Bone marrow (tissue), 2 donors: ENCODE data around the gene CLECL1.
"Not testable (repeated sequence)": the region's sequence is repeated elsewhere in the genome, so short reads cannot be mapped to it uniquely, and the experiment has no call there.

ENCODE experiments used
- DNase-seq, 2 donors: peaks; one replicate each; lab custom pipeline; 2025; lab: John Stamatoyannopoulos, UW

Gene CLECL1

DNA sequence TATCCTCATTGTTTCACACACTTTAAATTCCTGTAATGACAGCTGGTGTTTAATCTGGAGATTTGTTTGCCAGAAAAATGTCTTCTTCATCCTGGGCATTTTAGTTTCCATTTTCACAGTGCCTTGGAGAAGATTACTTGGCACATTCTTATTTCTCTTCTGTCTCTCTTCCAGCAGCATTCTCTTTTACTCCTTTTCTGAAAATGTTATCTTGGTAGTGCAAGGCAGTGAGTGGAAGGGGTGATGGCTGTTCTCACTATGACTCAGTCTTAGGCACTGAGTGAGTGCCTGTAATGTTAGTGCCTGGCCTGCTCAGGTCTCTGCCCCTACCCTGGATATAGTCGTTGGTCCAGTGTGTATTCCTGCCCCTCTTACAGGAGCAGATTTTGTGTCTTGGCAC is 13.1 kb downstream of the CLECL1 start:
- DNase-seq: no peak

DNA sequence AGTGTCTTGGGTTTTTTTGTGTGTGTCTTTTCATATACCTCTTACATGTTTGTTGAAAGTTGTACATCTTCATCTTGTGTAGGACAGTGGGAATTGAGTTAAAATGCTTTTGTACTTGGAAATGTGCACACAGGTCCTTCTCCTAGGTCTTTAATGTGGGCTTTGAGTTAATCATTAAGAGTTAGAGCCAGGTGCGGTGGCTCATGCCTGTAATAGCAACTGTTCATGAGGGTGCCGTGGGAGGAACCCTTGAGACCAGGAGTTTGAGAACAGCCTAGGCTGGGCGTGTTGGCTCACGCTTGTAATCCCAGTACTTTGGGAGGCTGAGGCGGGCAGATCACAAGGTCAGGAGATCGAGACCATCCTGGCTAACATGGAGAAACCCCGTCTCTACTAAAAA is 13.9 kb downstream of the CLECL1 start:
- no peak for DNase-seq

DNA sequence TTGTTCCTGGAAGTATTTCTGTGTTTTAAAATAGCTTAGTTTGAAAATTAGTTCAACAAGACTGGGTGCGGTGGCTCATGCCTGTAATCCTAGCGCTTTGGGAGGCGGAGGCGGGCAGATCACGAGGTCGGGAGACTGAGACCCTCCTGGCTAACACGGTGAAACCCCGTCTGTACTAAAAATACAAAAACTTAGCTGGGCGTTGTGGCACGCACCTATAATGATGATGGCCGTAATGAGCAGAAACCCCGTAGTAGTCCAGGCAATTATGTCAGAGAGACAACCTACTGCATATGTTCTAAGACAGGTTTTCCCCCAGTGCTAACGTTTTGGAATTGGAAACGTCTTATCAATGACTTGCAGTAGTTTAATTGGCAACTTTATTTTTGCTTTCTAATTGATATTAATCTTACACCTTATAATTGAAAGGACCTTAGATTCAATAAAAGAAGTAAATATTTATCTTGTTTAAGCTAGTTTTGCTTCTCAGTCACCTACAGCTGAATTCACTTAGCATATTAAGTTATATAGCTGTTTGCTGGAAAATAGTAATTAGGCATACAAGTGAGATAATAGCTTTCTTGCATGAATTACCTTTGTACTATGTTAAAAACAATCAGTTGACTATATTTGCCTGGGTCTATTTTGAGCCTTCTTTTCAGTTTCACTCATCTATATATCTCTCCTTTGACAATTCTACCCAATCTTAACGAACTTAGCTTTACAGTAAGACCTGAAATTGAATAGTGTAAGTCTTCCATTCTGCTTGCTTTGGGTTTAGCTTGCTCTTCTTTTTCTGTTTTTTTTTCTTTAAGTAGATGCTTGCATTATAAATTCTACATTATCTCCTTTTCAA is 15.6 kb downstream of the CLECL1 start:
- no peak for DNase-seq

DNA sequence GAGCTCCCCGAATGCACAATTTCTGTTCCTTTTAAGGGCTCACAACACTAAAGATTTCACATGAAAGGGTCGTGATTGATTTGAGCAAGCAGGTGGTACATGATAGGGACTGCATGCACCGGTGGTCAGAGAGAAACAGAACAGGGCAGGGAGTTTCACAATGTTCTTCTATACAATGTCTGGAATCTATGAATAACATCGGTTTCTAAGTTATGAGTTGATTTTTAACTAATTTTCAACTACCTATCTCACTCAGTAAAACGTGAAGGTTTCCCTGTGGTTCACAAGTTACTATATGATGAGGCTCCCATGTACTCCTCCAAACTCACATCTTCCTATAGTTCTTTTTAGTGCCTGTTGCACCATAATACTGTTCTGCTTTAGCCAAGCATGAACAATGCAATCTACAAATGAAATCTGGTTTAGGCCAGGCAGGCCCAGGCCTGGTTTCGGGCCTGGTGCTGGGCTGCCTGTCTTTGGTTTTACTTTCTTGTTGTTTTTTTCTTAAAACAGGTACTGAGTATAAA is 19.8 kb downstream of the CLECL1 start:
- DNase-seq: not testable (repeated sequence)

DNA sequence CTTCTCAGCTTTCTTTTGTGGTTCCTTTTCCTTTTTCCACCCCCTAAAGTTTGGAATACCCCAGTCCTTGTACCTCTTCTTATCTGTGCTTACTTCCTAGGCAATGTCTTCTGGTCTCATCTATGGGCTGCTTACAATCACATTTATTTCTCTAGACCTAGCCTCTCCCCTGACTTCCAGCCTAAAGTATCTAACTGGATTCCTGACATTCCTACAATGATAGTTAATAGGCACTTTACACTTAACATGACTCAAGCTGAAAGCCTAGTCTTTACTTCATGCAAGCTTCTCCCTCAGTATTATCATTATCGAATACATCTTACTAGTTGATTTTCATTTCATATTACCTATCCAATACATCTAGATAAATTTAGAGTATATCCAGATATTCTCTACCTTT is 21.2 kb downstream of the CLECL1 start:
- no peak for DNase-seq

DNA sequence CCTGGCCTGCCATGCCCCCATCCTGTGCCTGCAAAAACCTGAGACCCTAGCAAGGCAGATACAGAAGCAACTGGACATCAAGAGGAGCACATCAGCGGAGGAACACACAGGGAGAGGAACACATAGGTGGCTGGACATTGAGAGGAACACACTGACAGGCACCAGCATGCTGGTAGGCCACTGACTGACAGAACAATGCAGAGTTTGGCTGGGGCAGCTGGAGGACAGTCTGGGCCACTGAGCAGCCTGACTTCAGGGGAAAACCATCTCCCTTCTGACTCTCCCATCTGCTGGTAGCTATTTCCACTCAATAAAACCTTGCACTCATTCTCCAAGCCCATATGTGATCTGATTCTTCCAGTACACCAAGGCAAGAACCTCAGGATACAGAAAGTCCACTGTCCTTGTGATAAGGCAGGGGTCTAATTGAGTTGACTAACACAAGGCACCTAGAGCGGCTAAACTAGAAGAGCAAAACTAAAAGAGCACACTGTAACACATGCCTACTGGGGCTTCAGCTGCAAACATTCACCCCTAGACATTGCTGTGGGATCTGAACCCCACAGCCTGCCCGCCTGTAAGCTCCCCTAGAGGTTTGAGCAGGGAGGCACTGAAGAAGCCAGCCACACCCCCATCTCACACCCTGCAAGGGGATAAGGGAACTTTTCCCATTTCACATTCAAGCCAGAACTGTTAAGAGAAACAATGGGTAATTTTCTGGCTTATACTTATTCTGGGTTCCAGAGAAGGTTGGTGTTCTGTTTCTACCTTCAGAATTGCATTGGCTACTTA is 22.1 kb downstream of the CLECL1 start:
- DNase-seq: no peak

DNA sequence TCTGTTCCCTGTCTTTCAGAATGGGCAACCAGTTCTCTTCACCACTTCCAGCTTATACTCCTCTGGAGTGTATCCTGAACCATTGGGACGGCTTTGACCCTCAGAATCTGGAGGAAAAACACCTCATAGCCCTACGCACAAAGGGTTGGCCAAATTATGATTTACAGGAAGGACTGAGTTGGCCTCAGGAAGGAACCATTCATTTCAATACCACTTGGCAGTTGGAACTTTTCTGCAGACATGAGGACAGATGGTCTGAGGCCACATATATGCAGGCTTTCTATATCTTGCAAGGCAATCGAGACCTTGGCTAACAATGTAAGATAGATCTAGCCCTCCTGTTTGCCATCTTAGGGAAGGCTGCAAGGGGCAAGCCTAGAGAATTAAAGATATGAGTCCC is 24.0 kb downstream of the CLECL1 start:
- no peak for DNase-seq

DNA sequence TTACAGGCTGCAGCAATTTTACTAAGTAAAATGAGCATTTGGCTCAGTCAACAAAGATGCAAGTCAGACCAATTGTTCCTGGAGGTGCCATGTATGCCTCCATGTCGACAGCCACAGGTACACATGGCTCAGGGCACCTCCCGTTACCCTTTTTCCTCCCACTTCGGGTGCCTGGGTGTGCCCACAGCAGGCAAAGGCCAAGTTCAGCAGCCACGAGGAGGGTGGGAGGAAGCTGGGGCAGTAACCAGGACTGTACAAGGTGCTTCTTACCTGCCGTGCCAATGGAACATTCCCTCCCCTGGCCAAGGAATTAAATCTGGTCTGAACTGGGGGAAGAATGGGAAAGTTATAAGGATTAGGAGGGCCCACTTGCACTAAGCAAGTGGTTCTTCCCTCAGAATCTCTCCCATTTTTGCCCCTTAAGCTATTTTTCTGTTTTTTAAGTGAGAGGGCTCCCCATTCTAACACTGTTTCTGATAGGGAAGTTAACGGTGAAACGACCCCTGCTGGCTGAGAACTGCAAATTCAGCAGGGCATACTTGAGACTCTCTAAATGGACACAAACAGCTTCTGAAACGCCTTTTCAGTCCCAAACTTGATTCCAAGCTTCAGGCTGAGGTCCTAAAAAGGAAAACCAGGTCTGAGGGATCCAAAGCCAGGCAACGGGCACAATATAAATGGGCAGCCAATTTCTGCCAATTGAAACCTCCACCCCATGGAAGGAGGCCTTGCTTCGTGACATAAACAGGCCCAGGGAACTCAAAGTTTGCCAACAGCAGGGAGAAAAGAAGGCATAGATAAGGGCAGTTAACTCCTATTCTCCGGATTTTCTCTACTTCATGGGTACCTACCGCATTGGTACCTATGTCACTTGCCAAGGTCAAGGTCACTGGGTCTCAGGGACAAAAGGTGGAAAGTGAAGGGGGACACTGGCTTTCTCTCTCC is 24.8 kb downstream of the CLECL1 start:
- DNase-seq: peak; percentile 7 to 29

DNA sequence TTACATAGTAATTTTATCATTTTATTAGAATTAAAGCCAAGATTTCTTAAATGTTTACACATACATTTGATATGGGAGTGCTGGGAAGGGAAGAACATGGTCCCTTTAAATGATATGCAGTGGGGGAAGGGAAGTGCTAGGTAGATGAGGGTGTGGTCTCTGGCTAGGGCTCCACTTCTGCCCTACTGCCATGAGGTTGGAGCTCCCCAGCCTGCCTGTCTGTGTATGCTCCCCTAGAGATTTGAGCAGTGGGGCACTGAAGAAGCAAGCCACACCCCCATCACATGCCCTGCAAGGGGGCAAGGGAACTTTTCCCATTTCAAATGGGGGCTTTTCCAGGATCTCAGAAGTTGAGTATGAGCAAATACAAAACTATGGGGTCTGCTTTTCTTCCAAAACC is 25.5 kb downstream of the CLECL1 start:
- no peak for DNase-seq

DNA sequence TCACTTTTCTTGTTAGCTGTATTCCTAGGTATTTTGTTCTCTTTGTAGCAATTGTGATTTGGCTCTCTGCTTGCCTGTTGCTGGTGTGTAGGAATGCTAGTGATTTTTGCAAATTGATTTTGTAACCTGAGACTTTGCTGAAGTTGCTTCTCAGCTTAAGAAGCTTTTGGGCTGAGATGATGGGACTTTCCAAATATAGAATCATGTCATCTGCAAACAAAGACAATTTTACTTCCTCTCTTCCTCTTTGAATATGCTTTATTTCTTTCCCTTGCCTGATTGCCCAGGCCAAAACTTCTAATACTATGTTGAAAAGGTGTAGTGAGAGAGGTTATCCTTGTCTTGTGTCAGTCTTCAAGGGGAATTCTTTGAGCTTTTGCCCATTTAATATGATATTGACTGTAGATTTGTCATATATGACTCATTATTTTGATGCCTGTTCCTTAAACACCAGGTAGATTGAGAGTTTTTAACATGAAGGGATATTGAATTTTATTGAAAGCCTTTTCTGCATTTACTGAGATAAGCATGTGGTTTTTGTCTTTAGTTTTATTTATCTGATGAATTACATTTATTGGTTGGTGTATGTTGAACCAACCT is 26.7 kb downstream of the CLECL1 start:
- DNase-seq: peak in 1 of 2 donors; percentile 15

DNA sequence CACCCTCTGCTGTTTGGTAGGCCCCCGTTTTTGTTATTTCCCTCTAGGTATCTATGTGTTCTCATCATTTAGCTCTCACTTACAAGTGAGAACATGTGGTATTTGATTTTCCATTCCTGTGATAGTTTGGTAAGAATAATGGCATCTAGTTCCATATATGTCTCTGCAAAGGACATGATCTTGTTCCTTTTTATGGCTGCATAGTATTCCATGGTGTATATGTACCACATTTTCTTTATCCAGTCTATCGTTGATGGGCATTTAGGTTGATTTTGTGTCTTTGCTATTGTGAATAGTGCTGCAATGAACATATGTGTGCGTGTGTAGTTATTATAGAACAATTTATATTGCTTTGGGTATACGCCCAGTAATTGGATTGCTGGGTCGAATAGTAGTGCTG is 28.3 kb downstream of the CLECL1 start:
- DNase-seq: not testable (repeated sequence)

DNA sequence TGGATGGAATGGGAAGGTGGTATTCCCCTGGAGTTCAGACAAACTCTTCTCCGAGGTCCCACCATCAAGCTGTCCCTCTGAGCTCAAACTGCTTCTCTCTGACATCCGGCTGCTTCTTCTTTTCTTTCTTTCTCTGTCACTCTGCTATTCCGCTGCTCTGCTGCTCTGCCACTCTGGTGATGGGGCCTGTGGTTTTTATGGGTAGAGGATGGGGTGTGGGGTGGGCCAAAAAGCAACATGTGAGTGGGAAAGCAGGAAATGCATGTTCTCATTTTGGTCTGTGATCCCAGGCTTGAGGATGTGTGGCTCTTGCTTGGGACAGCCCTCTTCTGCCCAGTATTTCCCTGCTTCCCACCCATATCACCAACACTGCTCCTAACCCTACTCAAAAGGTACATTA is 30.6 kb downstream of the CLECL1 start:
- peak in 1 of 2 donors; percentile 25 for DNase-seq

DNA sequence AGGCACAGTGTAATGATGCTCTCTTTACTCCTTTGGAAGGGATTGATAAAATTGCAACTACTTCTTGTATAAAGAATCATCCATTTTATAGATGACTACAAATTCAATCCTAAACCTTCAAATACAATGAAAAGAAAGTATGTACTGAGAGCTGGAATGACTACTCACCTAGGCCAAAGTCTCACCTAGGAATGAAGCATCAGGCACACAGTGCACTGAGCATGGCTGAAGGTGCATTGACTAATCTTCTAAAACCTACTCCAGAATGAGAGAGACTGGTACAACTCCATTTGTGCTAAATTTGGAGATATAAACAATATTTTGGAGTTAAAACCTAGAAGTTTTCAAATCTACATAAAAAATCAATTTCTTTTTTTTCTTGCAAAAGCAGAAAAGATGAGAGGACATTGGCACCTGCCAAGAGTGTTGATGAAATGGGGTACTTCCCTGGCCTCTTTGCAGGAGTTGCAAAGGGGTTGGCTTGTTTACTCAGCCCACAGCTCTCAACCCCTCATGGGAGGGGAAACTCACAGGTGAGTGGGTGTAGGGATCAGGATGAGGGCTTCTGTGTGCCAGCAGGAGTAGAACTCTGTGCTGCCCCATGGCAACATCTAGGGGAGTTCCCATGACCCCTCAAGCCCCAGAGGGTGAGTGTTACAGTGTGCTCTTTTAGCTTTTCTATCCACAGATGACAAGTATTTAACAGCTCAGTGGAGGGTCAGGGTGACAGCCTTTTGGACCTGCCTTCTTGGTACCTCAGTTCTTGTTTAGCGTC is 31.3 kb downstream of the CLECL1 start:
- DNase-seq: no peak

DNA sequence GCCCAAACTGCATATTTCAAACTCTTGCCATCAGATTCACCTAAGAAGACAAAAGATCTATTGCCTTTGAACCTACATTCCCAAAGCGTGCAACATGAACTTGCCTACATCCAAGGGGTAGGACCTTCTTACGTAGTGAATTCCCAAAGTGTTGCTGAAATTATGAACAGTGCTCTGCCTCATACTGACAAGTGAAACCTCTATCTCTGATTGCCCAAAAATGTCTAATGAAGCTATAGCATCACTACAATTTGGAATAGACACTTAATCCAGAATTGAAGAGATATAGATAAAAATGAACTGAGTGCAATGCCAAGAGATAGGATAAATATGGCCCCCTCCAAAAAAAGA is 32.3 kb downstream of the CLECL1 start:
- no peak for DNase-seq

DNA sequence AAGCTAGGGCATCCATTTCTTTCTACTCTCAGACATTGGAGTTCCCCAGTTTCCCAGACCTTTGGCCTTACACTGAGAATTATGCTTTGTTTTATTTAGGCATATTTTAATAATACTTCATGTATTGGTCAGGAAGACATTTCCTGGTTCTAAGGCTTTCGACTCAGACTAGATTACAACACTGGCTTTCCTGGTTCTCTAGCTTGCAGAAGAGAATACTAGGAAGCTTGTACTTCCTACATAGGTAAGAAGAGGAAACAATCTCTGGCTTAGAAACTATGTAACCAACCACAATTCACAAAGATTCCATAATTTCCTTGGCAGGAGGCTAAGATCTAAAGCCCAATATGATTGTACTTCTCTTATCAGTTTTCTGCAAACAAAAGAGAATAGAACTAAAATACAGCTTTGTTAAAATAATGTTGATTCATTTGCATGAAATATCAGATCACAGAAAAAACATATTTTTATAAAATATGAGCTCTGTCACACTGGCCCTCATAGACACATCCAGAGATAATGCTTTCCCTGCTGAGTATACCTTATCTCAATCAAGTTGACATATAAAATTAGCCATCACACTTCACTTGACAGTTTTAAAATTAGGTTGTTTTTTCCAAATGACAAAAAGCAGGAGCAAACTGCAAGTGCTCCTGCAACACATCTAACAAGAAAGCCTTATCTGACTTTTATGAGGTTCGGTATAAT is 32.8 kb downstream of the CLECL1 start:
- no peak for DNase-seq

DNA sequence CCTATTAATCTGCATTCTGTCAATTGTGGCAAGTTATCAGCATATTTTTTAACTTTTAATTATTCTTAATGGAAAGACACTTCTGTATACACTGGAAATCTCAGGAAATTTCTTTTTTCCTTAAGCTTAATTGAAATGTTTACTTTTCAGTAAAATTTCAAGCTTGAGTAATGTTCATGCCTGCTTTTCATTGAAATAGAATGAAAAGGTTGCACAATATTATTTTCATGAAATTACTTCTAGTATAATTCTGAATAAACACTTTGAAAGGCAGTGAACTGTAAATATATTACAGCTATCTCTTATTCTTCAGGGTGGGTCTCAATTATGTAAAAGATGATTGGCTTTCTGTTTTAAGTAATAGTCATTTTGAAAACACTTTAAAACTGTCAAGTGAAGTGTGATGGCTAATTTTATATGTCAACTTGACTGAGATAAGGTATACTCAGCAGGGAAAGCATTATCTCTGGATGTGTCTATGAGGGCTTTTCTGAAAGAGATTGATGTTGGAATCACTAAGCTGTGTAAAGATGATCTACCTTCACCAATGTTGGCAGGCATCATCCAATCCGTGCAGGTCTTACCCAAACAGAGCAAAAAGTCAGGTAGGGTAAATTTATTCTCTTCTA is 33.5 kb downstream of the CLECL1 start:
- no peak for DNase-seq

DNA sequence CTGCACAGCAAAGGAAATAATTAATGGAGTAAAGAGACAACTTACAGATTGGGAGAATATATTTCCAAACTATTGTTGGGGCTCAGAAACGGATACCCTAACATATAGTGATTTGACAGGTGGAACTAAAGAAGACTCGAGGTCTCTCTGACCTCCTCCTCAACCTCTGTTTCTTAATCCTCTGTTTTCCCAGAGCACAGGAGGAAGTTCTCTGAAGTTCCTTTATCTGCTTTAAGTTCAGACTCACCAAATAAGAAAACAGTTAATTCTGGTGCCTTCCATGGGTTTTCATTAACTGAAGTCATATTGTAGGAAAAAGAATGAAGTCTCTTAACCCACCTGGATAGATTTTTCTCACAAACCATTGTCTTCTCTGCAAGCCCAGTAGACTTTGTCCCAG is 34.2 kb downstream of the CLECL1 start:
- DNase-seq: no peak

DNA sequence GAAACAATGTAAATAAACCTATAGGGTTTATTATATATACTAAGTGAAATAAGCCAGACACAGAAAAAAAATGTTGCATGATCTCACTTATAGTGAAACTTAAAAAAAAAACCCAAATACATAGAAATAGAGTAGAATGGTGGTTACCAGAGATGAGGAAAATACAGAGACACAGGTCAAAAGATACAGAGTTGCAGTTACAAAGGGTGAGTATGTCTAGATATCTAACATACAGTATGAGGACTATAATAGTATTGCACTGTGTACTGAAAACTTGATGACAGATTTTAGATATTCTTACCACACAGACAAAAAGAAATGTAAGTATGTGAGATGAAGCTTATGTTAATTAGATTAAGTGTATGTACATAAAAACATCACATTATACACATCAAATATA is 35.3 kb downstream of the CLECL1 start:
- DNase-seq: no peak

DNA sequence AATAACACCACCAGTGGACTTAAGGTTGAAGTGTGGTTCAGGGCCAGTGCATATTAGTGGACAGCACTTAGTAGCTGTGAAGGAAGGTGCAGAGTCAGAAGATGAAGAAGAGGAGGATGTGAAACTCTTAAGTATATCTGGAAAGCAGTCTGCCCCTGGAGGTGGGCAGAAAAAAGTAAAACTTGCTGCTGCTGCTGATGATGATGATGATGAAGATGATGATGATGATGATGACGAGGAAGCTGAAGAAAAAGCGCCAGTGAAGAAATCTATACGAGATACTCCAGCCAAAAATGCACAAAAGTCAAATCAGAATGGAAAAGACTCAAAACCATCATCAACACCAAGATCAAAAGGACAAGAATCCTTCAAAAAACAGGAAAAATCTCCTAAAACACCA is 37.2 kb downstream of the CLECL1 start:
- not testable (repeated sequence) for DNase-seq

DNA sequence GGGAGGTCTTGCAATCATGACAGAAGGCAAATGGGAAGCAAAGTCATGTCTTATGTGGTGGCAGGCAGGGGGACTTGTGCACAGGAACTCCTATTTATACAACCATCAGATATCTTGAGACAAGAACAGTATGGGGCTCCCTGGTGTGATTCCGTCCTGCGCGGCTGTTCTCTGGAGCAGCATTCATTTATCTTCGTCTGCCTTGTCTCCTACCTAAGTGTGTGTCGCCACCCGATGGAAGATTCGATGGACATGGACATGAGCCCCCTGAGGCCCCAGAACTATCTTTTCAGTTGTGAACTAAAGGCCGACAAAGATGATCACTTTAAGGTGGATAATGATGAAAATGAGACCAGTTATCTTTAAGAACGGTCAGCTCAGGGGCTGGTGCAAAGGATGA is 37.7 kb downstream of the CLECL1 start:
- not testable (repeated sequence) for DNase-seq
